Breast epithelium (tissue), 3 donors: ENCODE data around the gene HYOU1.

ENCODE experiments used
- POLR2A ChIP-seq: fragments of 450-650 bp; IDR thresholded peaks from one replicate; pipeline ENCODE4 v1.6.1; 2016; ENCODE audit warnings: antibody characterized with exemption, mild to moderate bottlenecking, moderate library complexity
- TF ChIP-seq, protein P1 (sequence below), 3 donors: fragments of 450-650 bp; IDR thresholded peaks; one replicate each; pipeline ENCODE4 v1.5.1; 2016 to 2017; ENCODE audit warnings: antibody characterized with exemption in 3 of 3, mild to moderate bottlenecking in 3 of 3, moderate library complexity in 3 of 3

DNA sequence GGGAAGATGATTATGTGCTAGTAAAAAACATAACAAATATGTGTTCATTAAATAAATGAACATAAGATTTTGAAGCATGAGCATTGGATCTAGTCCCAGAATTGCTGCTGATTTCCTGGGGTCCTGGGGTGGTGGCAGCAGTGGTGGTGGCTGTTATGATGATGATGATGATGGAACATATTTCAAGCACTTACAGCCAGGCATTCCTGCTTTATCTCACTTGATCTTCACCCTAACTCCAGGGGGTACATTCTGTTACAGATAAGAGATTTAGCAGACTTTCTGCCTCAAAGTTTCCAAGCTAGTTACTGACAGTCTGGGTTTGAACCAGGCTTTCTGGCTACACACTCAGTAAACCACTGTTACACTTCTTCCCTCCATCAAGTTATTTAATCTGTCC, 33.3 kb downstream of the HYOU1 start:
- TF ChIP-seq, protein P1, sequence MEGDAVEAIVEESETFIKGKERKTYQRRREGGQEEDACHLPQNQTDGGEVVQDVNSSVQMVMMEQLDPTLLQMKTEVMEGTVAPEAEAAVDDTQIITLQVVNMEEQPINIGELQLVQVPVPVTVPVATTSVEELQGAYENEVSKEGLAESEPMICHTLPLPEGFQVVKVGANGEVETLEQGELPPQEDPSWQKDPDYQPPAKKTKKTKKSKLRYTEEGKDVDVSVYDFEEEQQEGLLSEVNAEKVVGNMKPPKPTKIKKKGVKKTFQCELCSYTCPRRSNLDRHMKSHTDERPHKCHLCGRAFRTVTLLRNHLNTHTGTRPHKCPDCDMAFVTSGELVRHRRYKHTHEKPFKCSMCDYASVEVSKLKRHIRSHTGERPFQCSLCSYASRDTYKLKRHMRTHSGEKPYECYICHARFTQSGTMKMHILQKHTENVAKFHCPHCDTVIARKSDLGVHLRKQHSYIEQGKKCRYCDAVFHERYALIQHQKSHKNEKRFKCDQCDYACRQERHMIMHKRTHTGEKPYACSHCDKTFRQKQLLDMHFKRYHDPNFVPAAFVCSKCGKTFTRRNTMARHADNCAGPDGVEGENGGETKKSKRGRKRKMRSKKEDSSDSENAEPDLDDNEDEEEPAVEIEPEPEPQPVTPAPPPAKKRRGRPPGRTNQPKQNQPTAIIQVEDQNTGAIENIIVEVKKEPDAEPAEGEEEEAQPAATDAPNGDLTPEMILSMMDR (IDR thresholded peaks at IDR 0.05) = no peak
- no peak for TF ChIP-seq POLR2A
